Renal cortical epithelial cell (primary cell): Measurements from ENCODE around the gene MYL12A. TPM values are rescaled to one million over a fixed set of nuclear protein-coding genes. Genes with fewer than 3 reads are reported as not detected.

Source experiments
- DNase-seq: peaks from one replicate; pipeline ENCODE4 v3.0.0-alpha.2; 2011; ENCODE audit warnings: low read depth
- total RNA-seq: library from RNA; depleted of rRNA; stranded (reverse); fragments of >200 nt; gene quantifications from 2 replicates; pipeline ENCODE4 v1.2.3, GENCODE V29; 2014

MYL12A gene
- total RNA-seq, 1 donor from 2014 or later: 907 TPM

GRCh38 chr18:3224223-3224622, 23.4 kb upstream of the MYL12A start:
- no peak for DNase-seq

- DNase-seq: peak; percentile 70
Measured at GRCh38 chr18:3225588-3225987, 22.0 kb upstream of the MYL12A start.

- DNase-seq: no peak
Measured at GRCh38 chr18:3226048-3226447, 21.6 kb upstream of the MYL12A start.

- no peak for DNase-seq
Measured at GRCh38 chr18:3230401-3231334, 16.9 kb upstream of the MYL12A start.

- peak; percentile 25 for DNase-seq
Measured at GRCh38 chr18:3233004-3233403, 14.6 kb upstream of the MYL12A start.

GRCh38 chr18:3233433-3234168, 14.0 kb upstream of the MYL12A start:
- DNase-seq: no peak

GRCh38 chr18:3234457-3234856, 13.1 kb upstream of the MYL12A start:
- no peak for DNase-seq

GRCh38 chr18:3235846-3236245, 11.8 kb upstream of the MYL12A start:
- no peak for DNase-seq

GRCh38 chr18:3236470-3236869, 11.1 kb upstream of the MYL12A start:
- no peak for DNase-seq

GRCh38 chr18:3238742-3239141, 8.9 kb upstream of the MYL12A start:
- DNase-seq: no peak

- DNase-seq: no peak
Measured at GRCh38 chr18:3245185-3245564, 2.4 kb upstream of the MYL12A start.

GRCh38 chr18:3245853-3246634, 1.6 kb upstream of the MYL12A start:
- peak; percentile 81 for DNase-seq

GRCh38 chr18:3246635-3247239, 864 bp upstream of the MYL12A start:
- no peak for DNase-seq

- no peak for DNase-seq
Measured at GRCh38 chr18:3248062-3248657, 559 bp downstream of the MYL12A start.

- DNase-seq: peak; percentile 65
Measured at GRCh38 chr18:3248658-3249359, 1.2 kb downstream of the MYL12A start.

GRCh38 chr18:3250237-3251107, 2.9 kb downstream of the MYL12A start:
- peak; percentile 70 for DNase-seq

GRCh38 chr18:3251249-3251962, 3.8 kb downstream of the MYL12A start:
- no peak for DNase-seq

GRCh38 chr18:3251963-3252277, 4.3 kb downstream of the MYL12A start:
- no peak for DNase-seq

GRCh38 chr18:3252843-3253242, 5.2 kb downstream of the MYL12A start:
- no peak for DNase-seq
